IMR-90 (cell line): ENCODE results near the gene PAF1. TPM values are rescaled to one million over a fixed set of nuclear protein-coding genes. Genes with fewer than 3 reads are reported as not detected.
A peak's percentile ranks its signal among the peaks of the same experiment; 100 is the strongest.

Experiments
- ATAC-seq: fragments of 200-7000 bp; cut with Tn5 transposase; 2 replicates; pipeline ENCODE4 v1.9.1; 2020; ENCODE audit warnings: low read depth, mild to moderate bottlenecking, moderate library complexity
- BruUV-seq: library from RNA; stranded (reverse); fragments of 400-500 nt; replicated peaks from 2 replicates; lab custom pipeline; 2021; lab: Mats Ljungman, UMichigan
- CTCF ChIA-PET: fragments of 300-600 bp; formaldehyde crosslinking; extraction: SDS; loops from one replicate; lab custom pipeline; 2021; ENCODE audit warnings: antibody characterized with exemption; lab: Yijun Ruan, JAX
- POLR2A ChIA-PET: fragments of 300-600 bp; sonication (Branson Sonifier 250); formaldehyde crosslinking; loops from one replicate; lab custom pipeline; 2022; ENCODE audit warnings: antibody characterized with exemption; ENCODE audit not compliant: unreplicated experiment; lab: Charles Lee
- DNase-seq: peaks from one replicate; pipeline ENCODE4 v3.0.0; 2013
- H2AFZ ChIP-seq: replicated peaks from 2 replicates; pipeline ENCODE3; 2013; ENCODE audit warnings: low read length, mild to moderate bottlenecking; ENCODE audit not compliant: poor library complexity
- H2AK5ac ChIP-seq: 2 replicates; pipeline ENCODE4 v1.6.1; 2013; ENCODE audit warnings: low read depth, low read length, inconsistent platforms
- H2AK9ac ChIP-seq: replicated peaks from 2 replicates; pipeline ENCODE3; 2013; ENCODE audit warnings: mild to moderate bottlenecking, low read depth, low read length, moderate library complexity; ENCODE audit not compliant: poor library complexity
- H2BK120ac ChIP-seq: 2 replicates; pipeline ENCODE4 v1.6.1; 2013; ENCODE audit warnings: low read depth, low read length, inconsistent platforms
- H2BK15ac ChIP-seq: 3 replicates; pipeline ENCODE4 v1.6.1; 2013; ENCODE audit warnings: low read depth, low read length, inconsistent platforms
- H2BK20ac ChIP-seq: 2 replicates; pipeline ENCODE4 v1.6.1; 2013; ENCODE audit warnings: low read depth, mild to moderate bottlenecking, inconsistent platforms, low read length, moderate library complexity
- H2BK5ac ChIP-seq: 2 replicates; pipeline ENCODE4 v1.6.1; 2013; ENCODE audit warnings: mild to moderate bottlenecking, low read depth, low read length, inconsistent platforms; ENCODE audit not compliant: poor library complexity, severe bottlenecking
- H3K14ac ChIP-seq: replicated peaks from 2 replicates; pipeline ENCODE4 v1.6.1; 2013; ENCODE audit warnings: low read depth, low read length, inconsistent platforms
- H3K18ac ChIP-seq: 2 replicates; pipeline ENCODE4 v1.6.1; 2013; ENCODE audit warnings: low read depth, low read length, control low read depth
- H3K23ac ChIP-seq: 2 replicates; pipeline ENCODE4 v1.6.1; 2013; ENCODE audit warnings: low read depth, low read length, inconsistent platforms
- H3K27ac ChIP-seq: 2 replicates; pipeline ENCODE4 v1.5.1; 2013; ENCODE audit warnings: mild to moderate bottlenecking, control low read depth, low read length; ENCODE audit not compliant: insufficient read depth
- H3K27me3 ChIP-seq: 2 replicates; pipeline ENCODE4 v1.6.1; 2013; ENCODE audit warnings: low read length; ENCODE audit not compliant: control insufficient read depth, insufficient read depth
- H3K36me3 ChIP-seq: 2 replicates; pipeline ENCODE4 v1.6.1; 2013; ENCODE audit warnings: low read length, mixed read lengths; ENCODE audit not compliant: control insufficient read depth, insufficient read depth
- H3K4ac ChIP-seq: 2 replicates; pipeline ENCODE4 v1.6.1; 2013; ENCODE audit warnings: low read depth, low read length, inconsistent platforms
- H3K4me1 ChIP-seq: 2 replicates; pipeline ENCODE4 v1.6.1; 2013; ENCODE audit warnings: low read length, mixed read lengths; ENCODE audit not compliant: control insufficient read depth, insufficient read depth
- H3K4me2 ChIP-seq: 2 replicates; pipeline ENCODE4 v1.6.1; 2013; ENCODE audit warnings: low read depth, mild to moderate bottlenecking, control low read depth, low read length, moderate library complexity
- H3K4me3 ChIP-seq: 2 replicates; pipeline ENCODE4 v1.5.1; 2013; ENCODE audit warnings: low read depth, mild to moderate bottlenecking, control low read depth, low read length, moderate library complexity; ENCODE audit not compliant: insufficient read depth
- H3K56ac ChIP-seq: 2 replicates; pipeline ENCODE4 v1.6.1; 2013; ENCODE audit warnings: low read length, inconsistent platforms; ENCODE audit not compliant: insufficient read depth; ENCODE audit errors: extremely low read depth
- H3K79me1 ChIP-seq, 2 experiments: 2 replicates each; pipeline ENCODE4 v1.6.1; 2013; ENCODE audit warnings: low read length in 2 of 2, inconsistent platforms in 1 of 2, low read depth in 1 of 2
- H3K9ac ChIP-seq: 2 replicates; pipeline ENCODE4 v1.6.1; 2013; ENCODE audit warnings: low read depth, low read length, control low read depth
- H3K9me1 ChIP-seq: 2 replicates; pipeline ENCODE4 v1.6.1; 2013; ENCODE audit warnings: low read length, inconsistent platforms; ENCODE audit not compliant: insufficient read depth
- H3K9me3 ChIP-seq: 2 replicates; pipeline ENCODE4 v1.6.1; 2013; ENCODE audit warnings: low read length; ENCODE audit not compliant: control insufficient read depth, insufficient read depth
- H4K20me1 ChIP-seq: 2 replicates; pipeline ENCODE4 v1.6.1; 2013; ENCODE audit warnings: low read length, inconsistent platforms; ENCODE audit not compliant: insufficient read depth
- H4K5ac ChIP-seq: 2 replicates; pipeline ENCODE4 v1.6.1; 2013; ENCODE audit warnings: mild to moderate bottlenecking, low read depth, low read length, control low read depth
- H4K8ac ChIP-seq, 2 experiments: 2 replicates each; pipeline ENCODE4 v1.6.1; 2013; ENCODE audit warnings: low read depth in 2 of 2, low read length in 2 of 2, control low read depth in 1 of 2, inconsistent platforms in 1 of 2
- H4K91ac ChIP-seq: 2 replicates; pipeline ENCODE4 v1.6.1; 2013; ENCODE audit warnings: low read depth, low read length, inconsistent platforms; ENCODE audit not compliant: insufficient read depth
- WGBS, 2 experiments: methylation state at CpG; one replicate each; pipeline versions ENCODE4 v1.1.5 to v1.1.7; 2013; ENCODE audit warnings: missing lambda C conversion rate in 2 of 2; ENCODE audit not compliant: insufficient read length in 1 of 2; ENCODE audit errors: extremely low coverage in 2 of 2; 5-methylcytosine and 5-hydroxymethylcytosine counted together
- dilution Hi-C: fragments of 300-500 bp; cut with HindIII; formaldehyde crosslinking; loops from one replicate; pipeline ENCODE4 v1.14.3; 2018; ENCODE audit warnings: low sequenced_read_pairs; ENCODE audit not compliant: unreplicated experiment
- in situ Hi-C: fragments of 300-500 bp; cut with MboI; formaldehyde crosslinking; loops from 3 replicates; pipeline ENCODE4 v1.14.3; 2019; ENCODE audit warnings: low sequenced_read_pairs, inconsistent platforms, mixed read lengths
- intact Hi-C: fragments of 100-400 bp; cut with micrococcal nuclease; formaldehyde crosslinking; loops from 2 replicates; pipeline ENCODE4 v1.10.0; 2022
- polyA plus RNA-seq, 3 experiments: library from polyadenylated mRNA; depleted of rRNA; stranded (reverse); fragments of >200 nt; gene quantifications; 2 replicates each; pipeline ENCODE4 v1.2.3, GENCODE V29; 2012; ENCODE audit warnings: low replicate concordance in 1 of 3
- total RNA-seq: library from RNA; depleted of rRNA; stranded (reverse); fragments of >200 nt; gene quantifications from 2 replicates; pipeline ENCODE4 v1.2.3, GENCODE V29; 2012
- TF ChIP-seq, protein P1 (sequence below): fragments of 150-350 bp; IDR thresholded peaks from 2 replicates; pipeline ENCODE4 v1.6.1; 2016; ENCODE audit warnings: low read depth, mild to moderate bottlenecking, low read length, moderate library complexity, borderline replicate concordance

Gene PAF1
- total and polyA plus RNA-seq, 2 of the 4 experiments (the other 2 are of a cell fraction): 45.7 to 54.3 TPM

- Histone ChIP-seq H4K8ac (no peak overlapping the region), H2AK5ac (peak overlapping the region; percentile 32; the same call in 1 of the 2 replicates), H2AK9ac (peak overlapping the region; percentile 9), H4K20me1 (peaks cover 17% of the 10 kb centered on the region), H3K56ac (no peak overlapping the region), H4K91ac (no peak overlapping the region), H3K79me1 (peaks cover 0 to 43% of the 10 kb centered on the region in 2 experiments; a peak in 2 of 4 replicates), H3K27me3 (no peaks in the 10 kb centered on the region), H3K4ac (no peak overlapping the region), H2BK20ac (peak overlapping the region; percentile 20; the same call in 1 of the 2 replicates), H3K18ac (no peak overlapping the region), H3K36me3 (peaks cover 11% of the 10 kb centered on the region), H2AFZ (no peak overlapping the region), H3K4me3 (no peak overlapping the region), H2BK5ac (no peak overlapping the region), H3K4me2 (no peak overlapping the region), H3K27ac (no peak overlapping the region), H3K14ac (no peak overlapping the region), H3K9me1 (peaks cover 11% of the 10 kb centered on the region), H3K9ac (no peak overlapping the region), H2BK15ac (0 out of 3 replicates have a peak overlapping the region, but pooled peaks have one; percentile 28), H2BK120ac (no peak overlapping the region), H3K23ac (no peak overlapping the region), H3K4me1 (peaks cover 27% of the 10 kb centered on the region), H4K5ac (no peak overlapping the region), H3K9me3 (no peaks in the 10 kb centered on the region)
- no peak for DNase-seq
- no CpG with 5 or more reads among the region's 4 CpGs for WGBS, 2 experiments
- dilution Hi-C loops: no loop called here
- no peak for ATAC-seq
- intact Hi-C loops: no loop called here
- in situ Hi-C loops: no loop called here
- BruUV-seq: no TSS peak
- ChIA-PET CTCF (interaction anchor here (2.0 kb wide), 1 partner anchor 12 kb away, joined by 10 read pairs; the partner anchor contains the start of gene PLEKHG2), POLR2A (interaction anchor here (0.6 kb wide), 1 partner anchor 36 kb away, joined by 3 read pairs; the partner anchor contains the start of gene RPS16)
- TF ChIP-seq, protein P1, sequence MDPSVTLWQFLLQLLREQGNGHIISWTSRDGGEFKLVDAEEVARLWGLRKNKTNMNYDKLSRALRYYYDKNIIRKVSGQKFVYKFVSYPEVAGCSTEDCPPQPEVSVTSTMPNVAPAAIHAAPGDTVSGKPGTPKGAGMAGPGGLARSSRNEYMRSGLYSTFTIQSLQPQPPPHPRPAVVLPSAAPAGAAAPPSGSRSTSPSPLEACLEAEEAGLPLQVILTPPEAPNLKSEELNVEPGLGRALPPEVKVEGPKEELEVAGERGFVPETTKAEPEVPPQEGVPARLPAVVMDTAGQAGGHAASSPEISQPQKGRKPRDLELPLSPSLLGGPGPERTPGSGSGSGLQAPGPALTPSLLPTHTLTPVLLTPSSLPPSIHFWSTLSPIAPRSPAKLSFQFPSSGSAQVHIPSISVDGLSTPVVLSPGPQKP: no peak
These were observed 8.8 kb upstream of the PAF1 start for GRCh38 chr19:39399668-39400050.
